HepG2 (cell line): ENCODE data around the gene GCH1. TPM values are rescaled to one million over a fixed set of nuclear protein-coding genes. Genes with fewer than 3 reads are reported as not detected.

Experiments used
- JARID2 ChIP-seq: sonication (generic); formaldehyde crosslinking; IDR thresholded peaks from 2 replicates; pipeline ENCODE4 v1.8.1; 2023; ENCODE audit warnings: missing genetic modification reagents, inconsistent platforms; ENCODE audit not compliant: insufficient replicate concordance
- MTF2 ChIP-seq: sonication (generic); formaldehyde crosslinking; IDR thresholded peaks from 2 replicates; pipeline ENCODE4 v1.5.0; 2020; ENCODE audit warnings: missing genetic modification reagents, borderline replicate concordance
- ZBTB1 ChIP-seq: sonication (generic); formaldehyde crosslinking; IDR thresholded peaks from 2 replicates; pipeline ENCODE4 v1.4.0; 2020; ENCODE audit warnings: missing genetic modification reagents, borderline replicate concordance
- ZMAT3 ChIP-seq: sonication (generic); formaldehyde crosslinking; conservative IDR thresholded peaks from 2 replicates; pipeline ENCODE4 v1.7.0; 2021; ENCODE audit warnings: missing genetic modification reagents
- ZNF138 ChIP-seq: sonication (generic); formaldehyde crosslinking; IDR thresholded peaks from 2 replicates; pipeline ENCODE4 v1.5.0; 2020; ENCODE audit warnings: mild to moderate bottlenecking, low read depth, missing genetic modification reagents
- ZNF207 ChIP-seq: fragments of 450-650 bp; IDR thresholded peaks from 2 replicates; pipeline ENCODE4 v1.6.1; 2016; ENCODE audit warnings: antibody characterized with exemption, borderline replicate concordance
- ZNF713 ChIP-seq: sonication (generic); formaldehyde crosslinking; IDR thresholded peaks from 2 replicates; pipeline ENCODE4 v1.4.0; 2020; ENCODE audit warnings: mild to moderate bottlenecking, missing genetic modification reagents
- ZSCAN25 ChIP-seq: sonication (generic); formaldehyde crosslinking; IDR thresholded peaks from 2 replicates; pipeline ENCODE4 v1.8.0; 2022; ENCODE audit warnings: mild to moderate bottlenecking, missing genetic modification reagents
- polyA plus RNA-seq, 8 experiments: library from polyadenylated mRNA; depleted of rRNA in 3 of 8; stranded (reverse) in 7 of 8; unstranded in 1 of 8; fragments of >200 nt; fragmentation: Illumina TruSeq in 4 of 8; extraction: Trizol in 4 of 8; gene quantifications; 2 replicates each; pipeline versions ENCODE4 v1.2.1 to v1.2.3, GENCODE V29; 2011 to 2016; ENCODE audit warnings: low read depth in 4 of 8, missing spikeins in 1 of 8, mixed read lengths in 1 of 8; ENCODE audit not compliant: insufficient read depth in 1 of 8
- total RNA-seq, 5 experiments: library from RNA; depleted of rRNA; stranded (reverse); fragments of >200 nt; fragmentation: Illumina TruSeq; extraction: Trizol; gene quantifications; 2 replicates each; pipeline ENCODE4 v1.2.3, GENCODE V29; 2016; ENCODE audit warnings: low read depth in 1 of 5
- TF ChIP-seq, protein P1 (sequence below): sonication (generic); formaldehyde crosslinking; conservative IDR thresholded peaks from 2 replicates; pipeline ENCODE4 v1.4.0; 2020; ENCODE audit warnings: mild to moderate bottlenecking, missing genetic modification reagents, moderate library complexity
- TF ChIP-seq, protein P2 (sequence below): sonication (generic); formaldehyde crosslinking; IDR thresholded peaks from 2 replicates; pipeline ENCODE4 v1.4.0; 2020; ENCODE audit warnings: low read depth, missing genetic modification reagents
- TF ChIP-seq, protein P3 (sequence below): sonication (generic); formaldehyde crosslinking; IDR thresholded peaks from 2 replicates; pipeline ENCODE4 v1.4.0; 2020; ENCODE audit warnings: missing genetic modification reagents
- TF ChIP-seq, protein P4 (sequence below): sonication (generic); formaldehyde crosslinking; conservative IDR thresholded peaks from 2 replicates; pipeline ENCODE4 v1.5.0; 2020; ENCODE audit warnings: missing genetic modification reagents
- TF ChIP-seq, protein P5 (sequence below): sonication (generic); formaldehyde crosslinking; IDR thresholded peaks from 2 replicates; pipeline ENCODE4 v1.5.0; 2020; ENCODE audit warnings: mild to moderate bottlenecking, missing genetic modification reagents

GCH1 gene
- total and polyA plus RNA-seq, 2 of the 13 experiments (the other 11 are each of a cell fraction or from before 2014, with no cell fraction given) = 15.0 to 25.2 TPM

DNA sequence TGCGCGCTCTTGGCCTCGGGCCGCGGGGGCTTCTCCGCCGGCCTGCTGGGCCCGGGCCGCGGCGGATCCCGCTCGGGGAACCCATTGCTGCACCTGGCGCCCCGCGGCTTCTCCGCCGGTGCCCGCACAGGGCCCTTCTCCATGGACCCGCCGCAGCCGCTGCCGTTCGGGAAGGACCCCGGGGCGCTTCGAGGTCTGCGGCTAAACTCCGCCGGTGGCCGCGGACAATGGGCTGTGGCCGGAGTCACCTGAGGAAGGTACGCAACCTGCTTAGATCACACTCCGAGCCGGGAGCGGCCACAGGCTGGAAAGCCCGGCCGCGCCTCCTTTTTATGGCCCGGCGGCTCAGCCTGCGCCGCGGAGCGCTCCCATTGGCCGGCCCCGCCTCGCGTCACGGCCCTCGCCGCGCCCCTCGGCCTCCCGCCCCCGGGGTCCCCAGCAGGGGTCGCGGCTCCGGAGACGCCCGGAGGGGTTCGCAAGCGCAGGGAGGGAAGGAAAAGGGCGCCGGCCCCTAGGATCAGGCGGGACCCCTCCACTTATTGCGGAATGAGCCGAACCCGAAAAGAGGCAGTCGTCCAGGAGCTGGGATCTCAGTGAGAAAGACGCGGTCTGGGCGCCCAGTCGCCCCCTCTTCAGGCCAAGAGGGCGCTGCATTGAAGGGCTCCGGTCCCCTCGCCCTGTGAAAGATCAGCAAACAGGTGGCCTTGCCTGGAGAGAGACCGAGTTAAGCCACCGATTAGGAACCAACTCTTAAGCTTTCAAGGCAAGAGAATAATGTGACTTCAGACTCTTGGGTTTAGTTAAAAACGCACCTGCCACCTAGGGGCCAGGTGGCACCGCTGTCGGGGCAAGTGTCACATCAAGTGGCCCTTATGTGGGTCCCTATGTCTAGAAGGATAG, at the start of gene GCH1 (continued):
- TF ChIP-seq, protein P1, sequence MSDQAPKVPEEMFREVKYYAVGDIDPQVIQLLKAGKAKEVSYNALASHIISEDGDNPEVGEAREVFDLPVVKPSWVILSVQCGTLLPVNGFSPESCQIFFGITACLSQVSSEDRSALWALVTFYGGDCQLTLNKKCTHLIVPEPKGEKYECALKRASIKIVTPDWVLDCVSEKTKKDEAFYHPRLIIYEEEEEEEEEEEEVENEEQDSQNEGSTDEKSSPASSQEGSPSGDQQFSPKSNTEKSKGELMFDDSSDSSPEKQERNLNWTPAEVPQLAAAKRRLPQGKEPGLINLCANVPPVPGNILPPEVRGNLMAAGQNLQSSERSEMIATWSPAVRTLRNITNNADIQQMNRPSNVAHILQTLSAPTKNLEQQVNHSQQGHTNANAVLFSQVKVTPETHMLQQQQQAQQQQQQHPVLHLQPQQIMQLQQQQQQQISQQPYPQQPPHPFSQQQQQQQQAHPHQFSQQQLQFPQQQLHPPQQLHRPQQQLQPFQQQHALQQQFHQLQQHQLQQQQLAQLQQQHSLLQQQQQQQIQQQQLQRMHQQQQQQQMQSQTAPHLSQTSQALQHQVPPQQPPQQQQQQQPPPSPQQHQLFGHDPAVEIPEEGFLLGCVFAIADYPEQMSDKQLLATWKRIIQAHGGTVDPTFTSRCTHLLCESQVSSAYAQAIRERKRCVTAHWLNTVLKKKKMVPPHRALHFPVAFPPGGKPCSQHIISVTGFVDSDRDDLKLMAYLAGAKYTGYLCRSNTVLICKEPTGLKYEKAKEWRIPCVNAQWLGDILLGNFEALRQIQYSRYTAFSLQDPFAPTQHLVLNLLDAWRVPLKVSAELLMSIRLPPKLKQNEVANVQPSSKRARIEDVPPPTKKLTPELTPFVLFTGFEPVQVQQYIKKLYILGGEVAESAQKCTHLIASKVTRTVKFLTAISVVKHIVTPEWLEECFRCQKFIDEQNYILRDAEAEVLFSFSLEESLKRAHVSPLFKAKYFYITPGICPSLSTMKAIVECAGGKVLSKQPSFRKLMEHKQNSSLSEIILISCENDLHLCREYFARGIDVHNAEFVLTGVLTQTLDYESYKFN (CRISPR knock-in tag) = peak; percentile 21; the same call in 1 of the 2 replicates
- 0 out of 2 replicates have a peak, but pooled peaks have one; percentile 63 for TF ChIP-seq ZNF138
- peak; percentile 35; the same call in 1 of the 2 replicates for TF ChIP-seq ZSCAN25 (CRISPR knock-in tag)
- TF ChIP-seq ZBTB1 (CRISPR knock-in tag) = no peak
- TF ChIP-seq ZNF207 = no peak
- TF ChIP-seq, protein P2, sequence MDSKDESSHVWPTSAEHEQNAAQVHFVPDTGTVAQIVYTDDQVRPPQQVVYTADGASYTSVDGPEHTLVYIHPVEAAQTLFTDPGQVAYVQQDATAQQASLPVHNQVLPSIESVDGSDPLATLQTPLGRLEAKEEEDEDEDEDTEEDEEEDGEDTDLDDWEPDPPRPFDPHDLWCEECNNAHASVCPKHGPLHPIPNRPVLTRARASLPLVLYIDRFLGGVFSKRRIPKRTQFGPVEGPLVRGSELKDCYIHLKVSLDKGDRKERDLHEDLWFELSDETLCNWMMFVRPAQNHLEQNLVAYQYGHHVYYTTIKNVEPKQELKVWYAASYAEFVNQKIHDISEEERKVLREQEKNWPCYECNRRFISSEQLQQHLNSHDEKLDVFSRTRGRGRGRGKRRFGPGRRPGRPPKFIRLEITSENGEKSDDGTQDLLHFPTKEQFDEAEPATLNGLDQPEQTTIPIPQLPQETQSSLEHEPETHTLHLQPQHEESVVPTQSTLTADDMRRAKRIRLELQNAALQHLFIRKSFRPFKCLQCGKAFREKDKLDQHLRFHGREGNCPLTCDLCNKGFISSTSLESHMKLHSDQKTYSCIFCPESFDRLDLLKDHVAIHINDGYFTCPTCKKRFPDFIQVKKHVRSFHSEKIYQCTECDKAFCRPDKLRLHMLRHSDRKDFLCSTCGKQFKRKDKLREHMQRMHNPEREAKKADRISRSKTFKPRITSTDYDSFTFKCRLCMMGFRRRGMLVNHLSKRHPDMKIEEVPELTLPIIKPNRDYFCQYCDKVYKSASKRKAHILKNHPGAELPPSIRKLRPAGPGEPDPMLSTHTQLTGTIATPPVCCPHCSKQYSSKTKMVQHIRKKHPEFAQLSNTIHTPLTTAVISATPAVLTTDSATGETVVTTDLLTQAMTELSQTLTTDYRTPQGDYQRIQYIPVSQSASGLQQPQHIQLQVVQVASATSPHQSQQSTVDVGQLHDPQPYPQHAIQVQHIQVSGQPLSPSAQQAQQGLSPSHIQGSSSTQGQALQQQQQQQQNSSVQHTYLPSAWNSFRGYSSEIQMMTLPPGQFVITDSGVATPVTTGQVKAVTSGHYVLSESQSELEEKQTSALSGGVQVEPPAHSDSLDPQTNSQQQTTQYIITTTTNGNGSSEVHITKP (CRISPR knock-in tag) = no peak
- TF ChIP-seq ZMAT3 (CRISPR knock-in tag) = no peak
- TF ChIP-seq, protein P3, sequence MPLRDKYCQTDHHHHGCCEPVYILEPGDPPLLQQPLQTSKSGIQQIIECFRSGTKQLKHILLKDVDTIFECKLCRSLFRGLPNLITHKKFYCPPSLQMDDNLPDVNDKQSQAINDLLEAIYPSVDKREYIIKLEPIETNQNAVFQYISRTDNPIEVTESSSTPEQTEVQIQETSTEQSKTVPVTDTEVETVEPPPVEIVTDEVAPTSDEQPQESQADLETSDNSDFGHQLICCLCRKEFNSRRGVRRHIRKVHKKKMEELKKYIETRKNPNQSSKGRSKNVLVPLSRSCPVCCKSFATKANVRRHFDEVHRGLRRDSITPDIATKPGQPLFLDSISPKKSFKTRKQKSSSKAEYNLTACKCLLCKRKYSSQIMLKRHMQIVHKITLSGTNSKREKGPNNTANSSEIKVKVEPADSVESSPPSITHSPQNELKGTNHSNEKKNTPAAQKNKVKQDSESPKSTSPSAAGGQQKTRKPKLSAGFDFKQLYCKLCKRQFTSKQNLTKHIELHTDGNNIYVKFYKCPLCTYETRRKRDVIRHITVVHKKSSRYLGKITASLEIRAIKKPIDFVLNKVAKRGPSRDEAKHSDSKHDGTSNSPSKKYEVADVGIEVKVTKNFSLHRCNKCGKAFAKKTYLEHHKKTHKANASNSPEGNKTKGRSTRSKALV = no peak
- no peak; the same call in 1 of the 2 replicates for TF ChIP-seq MTF2 (CRISPR knock-in tag)
- TF ChIP-seq, protein P4, sequence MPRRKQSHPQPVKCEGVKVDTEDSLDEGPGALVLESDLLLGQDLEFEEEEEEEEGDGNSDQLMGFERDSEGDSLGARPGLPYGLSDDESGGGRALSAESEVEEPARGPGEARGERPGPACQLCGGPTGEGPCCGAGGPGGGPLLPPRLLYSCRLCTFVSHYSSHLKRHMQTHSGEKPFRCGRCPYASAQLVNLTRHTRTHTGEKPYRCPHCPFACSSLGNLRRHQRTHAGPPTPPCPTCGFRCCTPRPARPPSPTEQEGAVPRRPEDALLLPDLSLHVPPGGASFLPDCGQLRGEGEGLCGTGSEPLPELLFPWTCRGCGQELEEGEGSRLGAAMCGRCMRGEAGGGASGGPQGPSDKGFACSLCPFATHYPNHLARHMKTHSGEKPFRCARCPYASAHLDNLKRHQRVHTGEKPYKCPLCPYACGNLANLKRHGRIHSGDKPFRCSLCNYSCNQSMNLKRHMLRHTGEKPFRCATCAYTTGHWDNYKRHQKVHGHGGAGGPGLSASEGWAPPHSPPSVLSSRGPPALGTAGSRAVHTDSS (CRISPR knock-in tag) = 0 out of 2 replicates have a peak, but pooled peaks have one; percentile 6
- TF ChIP-seq JARID2 = no peak
- no peak for TF ChIP-seq ZNF713 (CRISPR knock-in tag)
- TF ChIP-seq, protein P5, sequence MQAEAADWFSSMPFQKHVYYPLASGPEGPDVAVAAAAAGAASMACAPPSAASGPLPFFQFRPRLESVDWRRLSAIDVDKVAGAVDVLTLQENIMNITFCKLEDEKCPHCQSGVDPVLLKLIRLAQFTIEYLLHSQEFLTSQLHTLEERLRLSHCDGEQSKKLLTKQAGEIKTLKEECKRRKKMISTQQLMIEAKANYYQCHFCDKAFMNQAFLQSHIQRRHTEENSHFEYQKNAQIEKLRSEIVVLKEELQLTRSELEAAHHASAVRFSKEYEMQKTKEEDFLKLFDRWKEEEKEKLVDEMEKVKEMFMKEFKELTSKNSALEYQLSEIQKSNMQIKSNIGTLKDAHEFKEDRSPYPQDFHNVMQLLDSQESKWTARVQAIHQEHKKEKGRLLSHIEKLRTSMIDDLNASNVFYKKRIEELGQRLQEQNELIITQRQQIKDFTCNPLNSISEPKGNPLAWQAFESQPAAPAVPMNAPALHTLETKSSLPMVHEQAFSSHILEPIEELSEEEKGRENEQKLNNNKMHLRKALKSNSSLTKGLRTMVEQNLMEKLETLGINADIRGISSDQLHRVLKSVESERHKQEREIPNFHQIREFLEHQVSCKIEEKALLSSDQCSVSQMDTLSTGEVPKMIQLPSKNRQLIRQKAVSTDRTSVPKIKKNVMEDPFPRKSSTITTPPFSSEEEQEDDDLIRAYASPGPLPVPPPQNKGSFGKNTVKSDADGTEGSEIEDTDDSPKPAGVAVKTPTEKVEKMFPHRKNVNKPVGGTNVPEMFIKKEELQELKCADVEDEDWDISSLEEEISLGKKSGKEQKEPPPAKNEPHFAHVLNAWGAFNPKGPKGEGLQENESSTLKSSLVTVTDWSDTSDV (CRISPR knock-in tag) = no peak
